Measurements from ENCODE around the gene EXO1.
"Not testable (repeated sequence)": the region's sequence is repeated elsewhere in the genome, so short reads cannot be mapped to it uniquely, and the experiment has no call there.

The EXO1 gene

GRCh38 chr1:241837901-241838300, 10.1 kb upstream of the EXO1 start:
- no peak for DNase-seq

- DNase-seq: no peak
Observed at GRCh38 chr1:241838897-241839296, 9.1 kb upstream of the EXO1 start.

GRCh38 chr1:241839369-241839979, 8.5 kb upstream of the EXO1 start:
- no peak for DNase-seq

- no peak for DNase-seq
Observed at GRCh38 chr1:241840164-241840563, 7.8 kb upstream of the EXO1 start.

GRCh38 chr1:241841691-241842090, 6.3 kb upstream of the EXO1 start:
- peak; percentile 9 for DNase-seq

GRCh38 chr1:241842565-241842964, 5.4 kb upstream of the EXO1 start:
- DNase-seq: no peak

- DNase-seq: no peak
Observed at GRCh38 chr1:241844593-241844992, 3.4 kb upstream of the EXO1 start.

GRCh38 chr1:241846375-241846774, 1.6 kb upstream of the EXO1 start:
- DNase-seq: no peak

GRCh38 chr1:241846862-241847539, 1.0 kb upstream of the EXO1 start:
- no peak for DNase-seq

GRCh38 chr1:241847540-241847795, 536 bp upstream of the EXO1 start:
- DNase-seq: no peak

GRCh38 chr1:241848686-241849344, 811 bp downstream of the EXO1 start:
- DNase-seq: no peak

GRCh38 chr1:241849345-241849695, 1.3 kb downstream of the EXO1 start:
- DNase-seq: no peak

- not testable (repeated sequence) for DNase-seq
Observed at GRCh38 chr1:241855545-241856140, 7.6 kb downstream of the EXO1 start.

GRCh38 chr1:241857131-241857530, 9.1 kb downstream of the EXO1 start:
- no peak for DNase-seq

GRCh38 chr1:241860922-241861321, 12.9 kb downstream of the EXO1 start:
- DNase-seq: no peak

GRCh38 chr1:241869022-241869421, 21.0 kb downstream of the EXO1 start:
- DNase-seq: no peak

- no peak for DNase-seq
Observed at GRCh38 chr1:241870336-241870735, 22.3 kb downstream of the EXO1 start.

GRCh38 chr1:241870746-241871430, 22.9 kb downstream of the EXO1 start:
- no peak for DNase-seq

- no peak for DNase-seq
Observed at GRCh38 chr1:241881440-241881839, 33.4 kb downstream of the EXO1 start.

- no peak for DNase-seq
Observed at GRCh38 chr1:241883159-241883558, 35.2 kb downstream of the EXO1 start.

GRCh38 chr1:241888232-241888631, 40.2 kb downstream of the EXO1 start:
- DNase-seq: no peak

- DNase-seq: no peak
Observed at GRCh38 chr1:241891296-241891695, 43.3 kb downstream of the EXO1 start.

GRCh38 chr1:241894016-241894415, 46.0 kb downstream of the EXO1 start:
- DNase-seq: no peak

GRCh38 chr1:241895013-241895412, 47.0 kb downstream of the EXO1 start:
- DNase-seq: no peak
